SK-N-SH treated with all-trans-retinoic acid at 6 μM for 48 hours (cell line): Measurements from ENCODE around the gene IFNA14.
"Not testable (repeated sequence)": the region's sequence is repeated elsewhere in the genome, so short reads cannot be mapped to it uniquely, and the experiment has no call there.

Experiments
- ATAC-seq: fragments of 200-7000 bp; cut with Tn5 transposase; 3 replicates; pipeline ENCODE4 v1.9.1; 2020; ENCODE audit warnings: mild to moderate bottlenecking, moderate library complexity
- ARNTL ChIP-seq: fragments of 450-650 bp; formaldehyde crosslinking; IDR thresholded peaks from 2 replicates; pipeline ENCODE4 v1.5.0; 2020; ENCODE audit warnings: low read depth, mild to moderate bottlenecking, moderate library complexity, borderline replicate concordance
- BACH2 ChIP-seq: fragments of 250-450 bp; sonication (Bioruptor Pico); IDR thresholded peaks from 2 replicates; pipeline ENCODE4 v1.9.0; 2021; ENCODE audit warnings: mild to moderate bottlenecking, borderline replicate concordance
- CSDC2 ChIP-seq: fragments of 250-450 bp; sonication (Bioruptor Pico); IDR thresholded peaks from 2 replicates; pipeline ENCODE4 v1.5.0; 2020; ENCODE audit warnings: mild to moderate bottlenecking, moderate library complexity
- ESRRG ChIP-seq: fragments of 250-450 bp; sonication (Bioruptor Pico); IDR thresholded peaks from 2 replicates; pipeline ENCODE4 v1.6.1; 2021; ENCODE audit warnings: mild to moderate bottlenecking
- GLIS3 ChIP-seq: fragments of 250-450 bp; sonication (Bioruptor Pico); IDR thresholded peaks from 2 replicates; pipeline ENCODE4 v1.5.0; 2020; ENCODE audit warnings: mild to moderate bottlenecking, moderate library complexity
- ISL1 ChIP-seq: fragments of 250-450 bp; sonication (Bioruptor Pico); IDR thresholded peaks from 2 replicates; pipeline ENCODE4 v2.1.2; 2022; ENCODE audit warnings: mild to moderate bottlenecking, moderate library complexity
- PATZ1 ChIP-seq: fragments of 250-450 bp; sonication (Bioruptor Pico); IDR thresholded peaks from 2 replicates; pipeline ENCODE4 v1.8.0; 2020; ENCODE audit warnings: mild to moderate bottlenecking, moderate library complexity, borderline replicate concordance
- SNAI2 ChIP-seq: fragments of 250-450 bp; sonication (Bioruptor Pico); IDR thresholded peaks from 2 replicates; pipeline ENCODE4 v1.5.0; 2020; ENCODE audit warnings: mild to moderate bottlenecking, moderate library complexity
- TCF4 ChIP-seq: fragments of 250-450 bp; sonication (Bioruptor Pico); IDR thresholded peaks from 2 replicates; pipeline ENCODE4 v1.8.0; 2021; ENCODE audit warnings: mild to moderate bottlenecking, moderate library complexity, borderline replicate concordance
- TOX ChIP-seq: fragments of 250-450 bp; sonication (Bioruptor Pico); IDR thresholded peaks from 2 replicates; pipeline ENCODE4 v1.8.0; 2021; ENCODE audit warnings: mild to moderate bottlenecking, moderate library complexity, borderline replicate concordance
- TSHZ2 ChIP-seq: fragments of 250-450 bp; sonication (Bioruptor Pico); IDR thresholded peaks from 2 replicates; pipeline ENCODE4 v1.5.0; 2020; ENCODE audit warnings: mild to moderate bottlenecking, moderate library complexity
- ZC3H10 ChIP-seq: fragments of 250-450 bp; sonication (Bioruptor Pico); IDR thresholded peaks from 2 replicates; pipeline ENCODE4 v1.5.1; 2021; ENCODE audit warnings: mild to moderate bottlenecking, moderate library complexity
- ZNF565 ChIP-seq: fragments of 450-650 bp; formaldehyde crosslinking; conservative IDR thresholded peaks from 2 replicates; pipeline ENCODE4 v1.5.0; 2020; ENCODE audit warnings: low read depth, mild to moderate bottlenecking, moderate library complexity
- ZNF70 ChIP-seq: fragments of 450-650 bp; formaldehyde crosslinking; IDR thresholded peaks from 2 replicates; pipeline ENCODE4 v1.5.0; 2020; ENCODE audit warnings: mild to moderate bottlenecking, moderate library complexity
- ZNF8 ChIP-seq: fragments of 450-650 bp; formaldehyde crosslinking; IDR thresholded peaks from 2 replicates; pipeline ENCODE4 v1.5.0; 2020; ENCODE audit warnings: mild to moderate bottlenecking, moderate library complexity

Gene IFNA14

GRCh38 chr9:21252721-21253547 lies 13.1 kb upstream of the IFNA14 start:
- peak; percentile 77 for ATAC-seq

GRCh38 chr9:21251638-21252037 lies 11.8 kb upstream of the IFNA14 start:
- no peak for ATAC-seq
- TF ChIP-seq ARNTL (CRISPR knock-in tag) (no peak), CSDC2 (no peak)

More at GRCh38 chr9:21252721-21253547, 13.1 kb upstream of the IFNA14 start:
- TF ChIP-seq SNAI2 (CRISPR knock-in tag): no peak
- no peak for TF ChIP-seq PATZ1 (CRISPR knock-in tag)
- TF ChIP-seq BACH2 (CRISPR knock-in tag): no peak

- no peak for ATAC-seq
- no peak for TF ChIP-seq ESRRG (CRISPR knock-in tag)
- no peak for TF ChIP-seq ZNF565 (CRISPR knock-in tag)
- no peak for TF ChIP-seq GLIS3
- no peak for TF ChIP-seq ARNTL (CRISPR knock-in tag)
- no peak for TF ChIP-seq BACH2 (CRISPR knock-in tag)
- TF ChIP-seq PATZ1 (CRISPR knock-in tag): no peak
- no peak for TF ChIP-seq TOX (CRISPR knock-in tag)
- no peak for TF ChIP-seq SNAI2 (CRISPR knock-in tag)
- no peak for TF ChIP-seq ZNF70 (CRISPR knock-in tag)
- TF ChIP-seq TSHZ2 (CRISPR knock-in tag): no peak
- no peak for TF ChIP-seq TCF4
- TF ChIP-seq ZC3H10: no peak
- no peak for TF ChIP-seq ISL1 (CRISPR knock-in tag)
Observed at GRCh38 chr9:21251190-21251589, 11.4 kb upstream of the IFNA14 start.

- ATAC-seq: no peak
- TF ChIP-seq SNAI2 (CRISPR knock-in tag) (no peak), ZNF8 (CRISPR knock-in tag) (no peak)
Observed at GRCh38 chr9:21244836-21245235, 5.0 kb upstream of the IFNA14 start.

GRCh38 chr9:21236360-21236714 lies 3.5 kb downstream of the IFNA14 start:
- not testable (repeated sequence) for ATAC-seq

GRCh38 chr9:21235468-21236359 lies 4.1 kb downstream of the IFNA14 start:
- peak; percentile 94 for ATAC-seq
